Activated naive CD8-positive, alpha-beta T cell treated with anti-CD3 and anti-CD28 coated beads, Interleukin-2, amount 50 U/mL, for 16 hours (primary cell): ENCODE data around the gene RBM33.
"Not testable (repeated sequence)": the region's sequence is repeated elsewhere in the genome, so short reads cannot be mapped to it uniquely, and the experiment has no call there.

Experiments used
- DNase-seq: peaks from one replicate; pipeline ENCODE4 v3.0.0-alpha.2; 2020; ENCODE audit warnings: low read depth, low spot score

Gene RBM33

DNA sequence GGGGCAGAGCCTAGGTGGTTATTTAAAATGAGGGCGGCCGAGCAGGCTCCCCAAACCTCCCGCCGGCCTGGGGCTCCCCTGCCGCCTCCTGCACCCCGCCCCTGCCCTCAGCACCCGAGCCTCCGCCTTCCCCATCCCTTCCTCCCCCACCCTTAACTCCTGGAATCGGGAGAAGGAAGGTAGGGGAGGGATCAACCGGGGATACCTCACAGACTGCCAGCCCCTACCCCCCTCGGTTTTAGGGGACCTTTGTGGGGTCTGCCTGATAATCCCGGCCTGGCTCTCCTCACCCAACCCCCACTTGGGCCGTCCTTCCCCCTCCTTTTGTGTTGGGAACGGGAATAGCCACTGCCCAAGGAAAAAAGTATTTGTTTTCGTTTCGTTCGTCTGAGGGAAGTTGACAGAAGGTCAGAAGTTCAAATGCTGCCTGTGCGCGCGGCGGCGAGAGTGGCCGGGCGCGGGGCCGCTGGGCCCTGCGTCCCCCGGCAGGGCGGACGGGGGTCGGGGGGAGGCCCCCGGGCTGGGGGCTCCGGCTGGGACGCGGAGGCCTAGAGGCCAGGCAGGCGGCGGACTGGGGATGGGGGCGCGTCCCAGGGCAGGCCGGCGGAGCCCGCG lies 165.0 kb downstream of the RBM33 start:
- DNase-seq: no peak

DNA sequence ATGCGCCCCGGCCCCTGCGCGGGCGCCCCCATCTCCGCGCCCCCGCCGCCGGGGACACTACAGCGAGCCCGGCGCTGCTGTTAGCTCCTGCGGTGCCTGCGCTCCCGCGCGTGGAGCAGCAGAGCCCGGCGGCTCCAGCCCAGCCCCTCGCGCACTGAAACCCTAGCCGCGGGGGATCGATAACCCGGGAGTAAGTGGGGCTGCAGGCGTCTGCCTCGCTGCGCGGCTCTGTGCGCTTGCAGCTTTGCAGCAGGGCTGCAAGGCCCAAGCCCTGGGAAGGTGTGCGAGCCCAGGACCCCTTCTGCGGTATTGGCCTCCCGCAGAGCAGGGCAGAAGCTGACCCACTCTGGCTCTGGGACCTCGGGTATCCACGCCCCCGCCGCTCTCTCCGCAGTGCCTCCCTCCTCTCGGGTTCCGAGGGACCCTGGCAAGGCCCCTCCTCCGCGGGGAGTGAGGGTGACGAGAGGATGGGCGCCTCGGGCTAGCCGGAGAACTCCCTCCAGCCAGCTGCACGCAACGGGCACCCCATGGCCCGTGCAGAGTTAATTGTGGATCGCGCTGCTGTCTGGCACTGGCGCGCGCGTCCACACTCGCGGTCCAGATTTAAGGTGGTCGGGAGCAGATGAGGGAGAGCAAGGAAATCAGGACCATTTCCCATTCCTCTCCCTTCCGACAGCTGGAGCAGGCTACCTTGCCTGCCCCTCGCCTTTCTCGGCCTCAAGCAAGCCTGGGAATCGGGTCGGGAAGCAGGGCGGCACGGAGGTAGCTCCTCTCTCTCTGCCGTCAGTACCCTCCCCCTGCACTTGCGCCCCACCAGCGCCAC lies 165.7 kb downstream of the RBM33 start:
- no peak for DNase-seq

DNA sequence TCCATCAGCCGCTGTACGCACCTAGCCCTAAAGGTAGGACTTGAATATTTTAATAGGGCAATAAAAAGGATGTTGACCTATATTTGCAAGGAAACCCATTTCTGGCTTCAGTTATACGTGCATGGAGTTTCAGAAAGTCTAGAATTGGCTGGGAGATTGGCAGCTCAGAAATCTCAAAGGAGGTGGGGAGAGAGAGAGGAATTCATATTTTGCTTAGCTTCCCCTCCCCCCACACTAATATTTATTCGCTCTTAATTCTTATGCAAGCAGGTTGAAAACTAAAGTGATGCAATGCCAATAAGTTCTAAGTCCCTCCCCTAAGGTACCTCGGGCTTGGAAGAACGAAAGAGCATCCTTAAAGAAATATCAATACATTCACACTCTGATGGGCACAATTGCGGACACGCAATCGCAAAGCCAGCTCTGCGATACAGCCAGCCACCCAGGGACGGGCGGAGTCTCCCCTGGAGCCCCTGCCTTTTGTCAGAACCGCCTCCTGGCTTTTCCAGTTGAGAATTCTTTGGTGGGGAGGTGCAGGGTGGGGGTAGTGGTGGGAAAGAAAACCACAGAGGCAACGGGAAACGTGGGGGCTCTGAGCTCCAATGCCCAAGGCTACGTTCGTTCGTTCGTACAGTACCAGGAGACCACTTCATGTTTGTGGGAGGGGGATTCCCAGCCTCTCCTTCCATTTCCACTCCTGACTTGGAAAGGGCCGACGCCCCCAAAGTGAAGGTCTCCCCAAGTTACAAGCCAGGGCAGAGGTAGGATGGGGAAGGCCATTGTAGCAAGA lies 166.5 kb downstream of the RBM33 start:
- DNase-seq: no peak

DNA sequence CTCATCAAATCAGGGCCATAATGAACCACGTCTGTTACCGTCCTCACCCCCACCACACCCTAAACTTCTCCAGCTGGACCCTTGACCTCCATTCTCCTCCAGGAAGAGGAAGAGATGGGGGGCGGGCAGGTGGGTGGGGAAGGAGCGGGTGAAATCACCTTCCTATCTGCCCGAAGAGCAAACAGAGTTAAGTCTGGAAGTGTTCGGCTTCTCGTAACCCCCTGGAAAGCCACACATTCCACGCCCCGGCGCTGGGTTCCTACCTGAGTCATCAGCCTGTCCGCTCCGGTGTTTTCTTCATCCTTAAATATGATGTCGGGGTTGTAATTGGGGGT lies 167.1 kb downstream of the RBM33 start:
- DNase-seq: no peak

DNA sequence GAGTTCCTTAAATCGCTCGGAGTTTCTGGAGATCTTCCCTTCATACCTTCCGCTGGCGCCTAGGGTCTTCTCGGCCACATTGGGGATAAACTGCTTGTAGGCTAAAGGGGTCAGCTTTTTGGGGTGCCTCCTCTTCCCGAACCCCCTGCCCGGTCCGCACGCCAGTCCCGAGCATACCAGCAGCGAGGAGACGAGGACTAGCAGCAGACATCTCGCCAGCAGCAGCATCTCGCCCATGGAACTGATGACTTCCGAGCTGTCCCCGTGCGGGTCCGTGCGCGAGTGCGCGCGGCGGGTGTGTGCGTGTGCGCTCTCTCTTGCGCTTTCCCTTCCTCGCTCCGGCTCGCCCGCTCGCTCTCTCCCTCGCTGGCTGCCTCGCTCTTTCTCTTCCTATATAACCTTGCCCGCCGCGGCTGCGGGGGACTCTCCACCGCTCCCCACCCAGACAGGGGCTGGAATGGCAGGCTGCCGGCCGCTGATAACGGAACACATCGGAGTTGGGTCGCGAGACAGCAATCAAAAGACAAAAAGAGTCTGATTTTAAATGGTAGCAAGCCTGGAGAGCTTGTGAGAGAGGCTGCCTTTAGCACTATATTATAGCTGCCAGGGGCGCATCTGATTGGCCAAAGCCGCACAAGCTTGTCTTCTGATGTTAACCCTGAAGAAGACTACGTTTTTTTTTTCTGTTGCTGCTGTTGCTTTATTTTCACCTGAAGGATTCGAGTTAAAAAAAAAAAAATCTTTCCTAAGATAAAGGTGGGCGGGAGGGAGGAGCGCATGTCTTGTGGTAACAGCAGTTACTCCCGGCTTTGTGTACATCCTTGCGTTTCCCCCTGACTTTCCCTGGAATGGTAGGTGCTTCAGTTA lies 167.7 kb downstream of the RBM33 start, which contains the start of gene SHH:
TSS of gene SHH (minus strand) at position 569 of the 867 bp plus-strand sequence. CDS start at position 228, 341 bp downstream.
- no peak for DNase-seq

DNA sequence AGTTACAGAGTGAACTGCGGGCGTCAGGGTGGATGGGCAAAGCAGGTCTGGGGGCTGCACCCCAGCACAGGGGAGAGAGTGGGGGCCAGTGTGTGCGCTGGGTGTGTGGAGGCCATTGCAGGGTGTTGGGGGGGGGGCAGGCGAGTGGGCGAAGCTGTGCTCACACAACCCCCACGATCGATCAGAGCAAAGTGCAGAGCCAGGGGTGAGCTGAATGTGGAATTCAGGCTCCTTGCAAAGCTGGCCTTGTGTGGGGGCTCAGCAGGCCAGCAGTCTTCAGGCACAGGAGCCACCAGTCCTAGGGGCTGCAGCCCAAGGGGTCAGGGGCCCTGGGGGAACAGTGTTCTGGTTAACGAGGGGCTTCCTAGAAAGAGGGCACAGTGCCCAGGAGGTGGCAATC lies 168.7 kb downstream of the RBM33 start:
- DNase-seq: no peak

DNA sequence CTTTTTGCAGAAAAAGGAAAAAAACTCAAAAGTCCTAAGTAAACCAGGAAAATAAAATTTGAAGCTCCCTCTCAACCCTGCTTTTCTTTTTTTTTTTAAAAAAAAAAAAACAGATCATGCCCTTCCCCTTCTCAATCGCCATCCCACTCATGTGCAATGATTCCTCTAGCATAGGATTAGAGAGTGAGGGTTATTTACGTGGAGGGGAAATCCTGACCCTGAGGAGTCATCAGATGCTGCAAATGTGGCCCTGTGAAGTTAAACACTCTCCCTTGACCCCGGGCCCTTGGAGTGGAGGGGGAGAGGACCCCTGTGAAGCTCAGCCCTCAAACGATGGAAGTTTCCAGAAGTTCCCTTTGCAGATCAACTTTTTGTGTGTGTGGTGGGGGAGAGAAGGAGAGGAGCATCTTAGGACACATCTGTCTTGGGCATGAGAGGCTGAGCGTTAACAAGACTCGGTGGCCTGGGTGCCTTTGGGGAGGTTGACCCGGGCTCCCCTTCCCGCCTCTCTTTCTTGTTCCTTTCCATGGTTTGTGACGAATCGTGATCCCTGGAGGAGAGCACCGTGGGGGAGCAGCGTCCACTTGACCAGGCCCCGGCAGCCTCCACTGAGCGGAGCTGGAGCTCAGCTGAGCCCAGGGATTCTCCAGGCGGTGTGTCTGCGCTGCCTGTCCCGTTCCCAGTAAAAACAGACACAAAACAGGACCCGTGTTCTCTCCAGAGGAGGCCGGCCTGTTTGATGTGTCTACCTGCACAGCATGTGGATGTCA lies 169.3 kb downstream of the RBM33 start:
- no peak for DNase-seq

DNA sequence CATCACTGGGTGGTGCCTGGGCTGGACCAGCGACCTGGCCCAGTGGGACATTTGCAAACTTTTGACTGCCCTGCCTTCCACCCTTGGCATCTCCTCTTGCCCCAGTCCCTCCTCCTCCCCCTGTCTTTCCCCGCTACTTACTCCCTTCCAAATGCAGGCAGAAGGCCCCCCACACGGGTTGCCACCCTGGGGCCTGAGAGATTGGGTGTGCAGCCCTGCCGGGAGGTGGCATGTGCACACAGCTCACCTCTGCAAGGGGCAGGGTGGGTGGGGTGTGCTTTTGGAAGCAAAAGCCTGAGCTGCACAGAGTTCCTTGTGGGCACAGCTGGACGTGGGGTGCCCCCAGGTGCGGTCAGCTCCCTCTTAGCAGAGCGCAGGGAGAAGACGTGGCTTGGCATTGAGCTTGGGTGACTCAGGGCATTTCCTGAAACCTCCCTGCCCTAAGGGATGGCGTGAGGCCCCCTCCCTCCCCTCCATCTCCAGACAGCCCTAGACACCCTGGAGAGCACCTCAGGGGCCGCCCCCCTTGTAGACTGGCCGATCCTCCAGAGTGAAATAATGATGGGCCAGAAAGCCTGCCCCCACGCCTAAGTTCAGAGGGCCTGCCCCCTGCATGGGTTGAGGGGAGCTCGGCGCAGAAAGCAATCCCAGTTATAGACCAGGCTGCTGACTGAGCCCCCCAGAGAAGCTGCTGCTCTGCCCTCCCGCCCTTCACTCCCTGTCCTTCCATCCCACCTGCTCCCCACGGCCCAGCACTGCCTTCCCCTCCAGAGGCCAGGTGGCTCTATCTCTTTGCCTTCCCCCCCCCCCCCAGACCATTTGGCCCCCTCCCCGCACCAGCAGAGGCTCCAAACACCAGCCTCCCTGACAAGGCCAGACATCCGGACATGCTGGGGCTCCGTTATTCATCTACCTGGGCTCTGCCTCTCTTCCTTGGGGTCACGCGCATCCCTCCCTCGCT lies 170.1 kb downstream of the RBM33 start:
- DNase-seq: no peak

DNA sequence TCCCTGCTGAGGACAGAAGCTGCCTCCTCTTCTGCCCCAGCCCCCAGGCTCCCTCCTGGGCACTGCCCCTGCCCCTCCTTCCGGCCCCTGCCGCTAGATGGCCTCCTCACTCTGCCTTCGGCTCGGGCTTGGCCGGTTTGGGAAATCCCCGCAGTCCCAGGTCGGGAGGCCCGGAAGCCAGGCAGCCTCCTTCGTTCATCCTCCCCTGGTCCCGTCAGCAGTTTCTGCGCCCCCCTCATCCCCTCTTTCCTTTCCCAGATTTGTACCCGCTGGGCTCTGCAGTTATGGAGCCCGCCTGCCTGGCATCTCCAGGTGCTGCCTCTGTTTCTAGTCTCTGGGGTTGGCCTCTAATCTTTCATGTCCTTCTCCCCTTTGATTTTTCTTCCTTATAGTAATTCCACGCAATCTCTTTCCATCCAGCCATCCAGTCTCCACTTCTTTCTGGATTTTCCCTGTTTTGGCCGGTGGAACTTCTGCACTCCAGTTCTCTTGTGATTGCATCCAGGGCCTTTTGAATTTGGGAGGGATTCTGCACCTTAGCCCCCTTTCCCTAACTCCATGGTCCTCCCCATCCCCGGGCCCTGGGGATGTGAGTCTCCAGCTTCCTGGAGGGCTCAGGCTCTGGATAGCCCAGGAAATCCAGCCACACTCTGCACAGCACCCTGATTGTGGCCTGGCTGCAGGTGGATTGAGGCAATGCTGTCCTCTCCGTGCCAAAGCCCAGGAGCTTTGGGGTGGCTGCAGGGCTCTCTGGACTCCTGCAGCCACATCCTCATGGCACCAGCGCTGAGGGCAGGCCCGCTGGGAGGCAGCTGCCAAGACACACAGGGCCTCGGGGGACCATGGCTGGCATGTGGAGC lies 171.1 kb downstream of the RBM33 start:
- peak; percentile 48 for DNase-seq

DNA sequence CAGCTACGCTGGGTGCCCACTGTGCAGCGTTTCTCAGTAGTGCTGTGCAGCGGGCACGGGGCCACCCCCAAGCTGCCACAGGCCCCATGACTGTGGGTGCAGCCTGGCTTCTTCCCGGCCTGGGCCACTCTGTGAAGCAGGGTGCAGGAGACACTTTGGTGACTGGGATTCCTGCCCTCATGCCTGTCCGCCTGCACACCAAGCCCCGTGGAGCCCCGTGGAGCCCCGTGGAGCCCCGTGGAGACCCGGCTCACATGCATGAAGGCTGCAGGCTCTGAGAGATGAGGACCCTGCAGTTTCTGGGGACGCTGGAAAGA lies 171.7 kb downstream of the RBM33 start:
- DNase-seq: no peak

DNA sequence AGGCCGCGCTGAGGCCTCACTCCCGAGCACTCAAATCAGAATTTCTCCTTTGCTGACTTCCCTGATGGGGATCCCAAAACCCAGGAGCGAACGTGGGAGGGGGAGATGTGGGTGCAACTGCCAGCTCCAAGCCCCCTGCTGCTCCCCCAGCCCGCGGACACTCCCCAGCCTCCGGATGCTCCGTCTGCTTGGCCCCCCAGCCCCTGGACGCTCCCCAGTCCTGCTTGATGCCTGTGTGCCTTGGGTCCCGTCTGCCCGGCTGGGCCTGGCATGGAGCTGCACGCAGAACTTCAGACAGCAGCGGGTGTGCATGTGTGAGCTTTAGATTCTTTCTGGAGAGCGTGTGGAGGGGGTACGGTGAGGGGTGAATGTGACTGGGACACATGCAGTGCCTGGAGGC lies 172.5 kb downstream of the RBM33 start:
- DNase-seq: no peak

DNA sequence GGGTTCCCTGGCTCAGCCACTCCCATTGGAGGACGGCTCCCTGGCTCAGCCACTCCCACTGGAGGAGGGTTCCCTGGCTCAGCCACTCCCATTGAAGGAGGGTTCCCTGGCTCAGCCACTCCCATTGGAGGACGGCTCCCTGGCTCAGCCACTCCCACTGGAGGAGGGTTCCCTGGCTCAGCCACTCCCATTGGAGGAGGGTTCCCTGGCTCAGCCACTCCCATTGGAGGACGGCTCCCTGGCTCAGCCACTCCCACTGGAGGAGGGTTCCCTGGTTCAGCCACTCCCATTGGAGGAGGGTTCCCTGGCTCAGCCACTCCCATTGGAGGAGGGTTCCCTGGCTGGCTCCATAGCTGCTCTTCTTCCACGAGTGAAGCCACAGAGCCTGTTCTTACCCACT lies 173.1 kb downstream of the RBM33 start:
- not testable (repeated sequence) for DNase-seq

DNA sequence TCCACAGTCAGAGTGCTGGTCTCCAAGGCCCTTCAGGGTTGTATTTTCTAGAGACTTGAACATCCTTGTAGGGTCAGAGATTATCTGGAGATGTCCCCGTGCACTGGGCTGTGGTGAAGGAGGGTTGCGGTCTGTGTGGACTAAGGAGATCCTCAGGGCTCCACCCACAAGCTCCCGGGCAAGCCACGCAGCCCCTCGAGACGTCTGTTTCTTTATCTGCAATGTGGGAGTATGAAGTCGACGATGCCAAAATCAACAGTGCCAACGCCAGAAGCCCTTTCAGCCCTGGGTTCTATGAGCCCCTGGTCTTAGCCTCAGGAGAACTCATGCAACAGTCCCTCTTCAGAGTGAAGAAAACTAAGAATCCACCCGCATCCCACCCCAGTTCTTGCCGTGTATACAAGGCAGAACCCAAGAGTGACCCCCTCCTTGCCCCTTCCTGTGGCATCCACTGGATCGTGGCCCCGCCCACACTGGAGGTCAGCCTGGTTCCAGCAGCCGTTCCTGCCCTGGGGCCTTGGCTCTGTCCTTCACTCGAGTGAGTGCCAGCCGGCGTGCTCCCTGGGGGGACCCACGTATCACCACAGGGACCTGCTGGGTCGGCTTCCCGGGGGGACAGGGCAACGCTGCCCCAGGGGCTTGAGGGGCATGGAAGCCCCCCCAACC lies 173.8 kb downstream of the RBM33 start:
- no peak for DNase-seq

DNA sequence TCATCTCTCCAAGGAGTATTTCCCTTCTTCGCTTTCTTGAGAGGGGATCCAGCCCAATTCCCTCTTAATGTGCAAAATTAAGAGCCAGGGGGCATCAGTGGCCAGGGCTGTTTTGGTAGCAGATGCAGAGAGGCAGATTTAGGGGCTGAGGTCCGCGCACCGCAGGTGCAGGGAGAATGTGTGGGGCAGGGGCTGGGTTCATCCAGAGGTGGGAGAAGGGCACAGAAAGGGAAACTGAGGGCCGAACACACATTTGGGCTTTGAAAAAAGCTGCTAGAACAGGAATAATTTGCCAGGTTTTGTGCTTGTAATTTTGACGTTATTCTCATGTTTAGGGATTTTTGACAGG lies 174.3 kb downstream of the RBM33 start:
- DNase-seq: no peak

DNA sequence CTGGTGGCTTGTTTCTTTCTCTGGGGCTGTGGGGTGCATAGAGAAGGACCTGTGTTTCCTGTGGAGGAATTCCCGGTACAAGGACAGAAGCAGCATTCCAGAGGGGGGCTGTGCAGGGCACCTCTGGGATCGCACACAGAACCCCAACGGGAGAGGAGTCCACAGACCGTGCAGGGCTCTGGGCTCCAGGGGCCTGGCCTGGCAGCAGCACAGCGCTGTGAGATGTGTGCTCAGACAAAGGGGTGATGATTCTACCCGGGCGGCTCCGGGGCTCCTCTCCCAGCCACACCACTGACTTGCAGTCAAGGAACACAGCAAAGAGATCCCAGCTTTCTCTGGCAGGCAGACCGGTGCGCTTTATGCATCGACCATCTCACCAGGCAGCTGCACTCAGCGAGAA lies 174.7 kb downstream of the RBM33 start:
- no peak for DNase-seq

DNA sequence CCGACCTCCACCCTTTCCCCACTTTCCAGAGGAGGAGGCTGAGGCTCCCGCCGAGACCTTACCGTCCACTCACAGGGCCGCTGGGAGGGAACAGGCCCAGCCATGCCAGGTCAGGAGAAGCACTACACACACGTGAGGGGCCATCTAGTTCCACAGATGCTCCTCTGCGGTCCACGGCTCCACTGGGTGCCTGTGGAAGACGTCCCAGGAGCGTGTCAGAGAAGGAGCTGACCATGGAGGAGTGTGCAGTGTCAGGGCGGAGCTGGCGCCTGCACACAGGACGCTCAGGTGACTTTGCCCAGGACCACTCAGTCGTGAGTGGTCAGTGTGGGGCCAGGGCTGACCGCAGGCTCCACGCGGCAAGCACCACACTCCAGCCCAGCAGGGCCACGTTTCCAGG lies 175.8 kb downstream of the RBM33 start:
- no peak for DNase-seq

DNA sequence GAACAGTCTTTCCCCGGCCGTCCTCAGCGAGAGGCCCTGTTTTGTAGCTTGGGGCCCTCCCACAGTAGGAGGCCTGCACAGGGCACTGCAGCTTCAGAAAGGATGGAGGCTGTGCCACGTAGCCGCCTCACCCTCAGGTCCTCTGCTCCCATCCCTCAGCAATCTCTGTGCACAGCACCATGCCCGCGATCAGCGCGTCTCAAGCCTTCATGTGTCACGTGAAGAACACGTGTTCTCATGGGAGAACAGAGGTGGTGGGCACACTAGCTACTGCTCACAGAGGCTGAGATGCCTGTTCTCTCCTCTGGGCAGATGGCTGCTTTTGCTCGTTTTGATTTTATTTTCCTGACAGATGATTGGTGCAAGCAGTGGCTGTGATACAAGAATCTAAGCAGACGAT lies 176.3 kb downstream of the RBM33 start:
- DNase-seq: no peak

DNA sequence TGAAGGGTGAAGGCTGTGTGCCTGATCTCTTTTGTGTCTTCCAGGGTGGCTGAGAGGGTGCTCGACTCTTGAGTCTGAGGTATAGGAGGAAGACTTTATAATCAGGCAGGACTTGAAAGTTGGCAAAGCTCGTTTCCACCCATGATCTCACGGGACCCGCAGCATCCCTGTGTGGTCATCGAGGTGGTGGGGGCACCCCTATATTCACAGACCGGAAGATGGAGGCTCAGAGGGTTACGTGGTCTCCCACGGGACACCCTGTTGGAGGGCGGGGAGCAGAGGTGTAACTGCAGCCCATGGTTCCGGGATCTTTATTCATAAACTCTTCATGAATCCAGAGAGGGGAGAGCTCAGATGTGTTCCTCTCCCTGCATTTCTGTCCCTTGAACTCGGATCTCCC lies 177.4 kb downstream of the RBM33 start:
- no peak for DNase-seq
